KG1 (cell line): ENCODE results near the gene YIPF1.
A peak's percentile ranks its signal among the peaks of the same experiment; 100 is the strongest.
"Not testable (repeated sequence)": the region's sequence is repeated elsewhere in the genome, so short reads cannot be mapped to it uniquely, and the experiment has no call there.

Source experiments
- DNase-seq: peaks from one replicate; lab custom pipeline; 2025; lab: John Stamatoyannopoulos, UW

The YIPF1 gene

GRCh38 chr1:53837924-53838653, 51.5 kb downstream of the YIPF1 start, which contains the start of gene NDC1:
NDC1 (minus strand) TSS chr1:53838296; CDS start chr1:53838261, 35 bp downstream.
- peak; percentile 91 for DNase-seq

DNA sequence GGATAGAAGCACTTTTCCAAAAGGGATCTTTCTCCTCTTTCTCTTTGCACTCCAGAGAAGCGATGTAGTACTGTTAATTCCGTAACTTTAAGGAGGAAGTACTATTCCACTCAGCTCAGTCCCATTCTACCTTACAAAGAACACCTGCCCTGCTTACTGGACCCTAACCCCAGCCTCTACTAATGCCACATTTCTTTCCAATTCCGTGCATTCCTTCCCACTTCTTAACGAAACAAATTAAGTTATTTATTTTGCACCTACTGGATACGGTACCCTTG, 52.0 kb downstream of the YIPF1 start:
- DNase-seq = no peak

DNA sequence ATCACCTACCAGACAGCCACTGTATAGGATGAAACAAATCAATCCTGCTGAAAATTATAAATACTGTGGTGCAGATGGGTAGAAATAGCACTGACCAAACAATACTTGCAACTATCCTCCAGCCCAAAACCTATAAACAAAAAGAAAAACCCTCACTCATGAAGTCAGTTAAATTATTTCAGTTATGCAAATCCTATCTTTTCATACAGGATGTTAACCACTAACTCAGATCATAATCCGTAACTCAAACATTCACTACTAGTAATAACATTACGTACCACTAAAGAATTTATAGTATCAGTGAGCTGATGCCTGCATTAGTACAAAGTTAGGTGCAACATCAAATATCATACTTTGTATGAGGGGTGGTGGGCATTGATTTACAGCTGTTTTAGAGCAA, 54.1 kb downstream of the YIPF1 start:
- no peak for DNase-seq

DNA sequence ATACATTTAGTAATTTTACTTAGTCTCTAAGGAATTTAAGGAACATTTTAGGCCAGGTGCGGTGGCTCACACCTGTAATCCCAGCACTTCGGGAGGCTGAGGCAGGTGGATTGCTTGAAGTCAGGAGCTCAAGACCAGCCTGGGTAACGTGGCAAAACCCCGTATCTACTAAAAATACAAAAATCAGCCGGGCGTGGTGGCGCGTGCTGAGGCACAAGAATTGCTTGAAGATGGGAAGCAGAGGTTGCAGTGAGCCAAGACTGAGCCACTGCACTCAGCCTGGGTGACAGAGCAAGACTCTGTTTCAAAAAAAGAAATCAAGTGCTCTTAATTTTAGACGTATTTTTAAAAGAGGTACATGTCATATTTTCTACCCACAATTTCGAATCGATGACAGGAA, 54.8 kb downstream of the YIPF1 start:
- no peak for DNase-seq

GRCh38 chr1:53833393-53833792, 56.2 kb downstream of the YIPF1 start:
- no peak for DNase-seq

DNA sequence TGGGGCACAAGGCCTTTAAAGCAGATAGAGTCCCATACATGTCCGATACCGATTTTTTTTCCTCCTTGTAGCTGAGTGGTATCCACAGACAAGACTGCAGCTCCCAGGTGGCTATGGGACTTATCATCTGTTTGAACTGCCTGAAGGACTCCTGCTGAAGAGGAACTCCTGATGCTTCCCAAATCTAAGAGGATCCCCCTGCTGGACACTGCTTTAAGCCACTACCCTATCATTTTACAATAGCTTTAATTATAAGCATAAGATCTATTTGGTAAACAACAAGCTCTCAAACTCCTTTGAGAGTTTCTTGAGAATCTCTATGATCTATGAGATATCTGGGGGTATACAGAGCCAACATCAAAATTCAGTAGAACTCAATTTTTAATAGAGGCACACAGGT, 63.2 kb downstream of the YIPF1 start:
- DNase-seq = no peak

- DNase-seq = no peak
Measured at GRCh38 chr1:53825306-53825705, 64.3 kb downstream of the YIPF1 start.

DNA sequence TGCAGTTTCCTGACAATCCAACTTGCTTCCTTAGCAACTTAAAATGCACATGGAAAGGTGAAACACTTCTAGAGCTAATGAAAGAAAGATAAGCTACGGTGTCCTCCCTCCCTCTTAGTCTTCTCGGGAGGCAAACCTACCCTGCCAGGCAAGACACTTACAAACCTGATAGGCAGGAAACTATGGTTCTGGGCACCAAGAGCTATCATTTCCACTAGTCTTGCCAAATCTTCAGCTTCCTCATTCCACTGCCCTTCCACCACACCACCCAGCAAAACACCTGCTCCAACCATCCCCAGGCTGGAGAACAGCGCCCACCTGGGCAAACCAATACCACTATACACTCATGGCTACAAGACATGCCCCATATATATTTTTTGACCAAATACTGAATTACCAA, 66.7 kb downstream of the YIPF1 start:
- no peak for DNase-seq

GRCh38 chr1:53821380-53821779, 68.2 kb downstream of the YIPF1 start:
- no peak for DNase-seq

DNA sequence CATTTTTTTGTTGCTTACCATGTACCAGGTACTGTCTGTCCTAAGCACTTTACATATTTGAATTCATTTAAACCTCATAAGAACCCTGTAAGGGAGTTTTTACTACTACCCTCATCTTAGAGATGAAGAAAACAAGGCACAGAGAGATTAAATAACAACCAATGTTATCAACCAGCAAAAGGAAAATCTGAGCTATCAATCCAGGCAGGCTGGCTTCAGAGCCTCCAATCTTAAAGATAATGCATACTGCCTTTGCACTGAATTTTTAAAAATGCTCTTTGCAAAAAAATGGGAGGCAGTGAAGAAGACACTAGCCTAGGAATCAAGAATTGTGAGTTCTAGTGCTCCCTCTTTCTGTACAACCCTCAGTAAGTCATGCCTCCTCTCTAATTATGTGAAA, 70.2 kb downstream of the YIPF1 start:
- DNase-seq = no peak

DNA sequence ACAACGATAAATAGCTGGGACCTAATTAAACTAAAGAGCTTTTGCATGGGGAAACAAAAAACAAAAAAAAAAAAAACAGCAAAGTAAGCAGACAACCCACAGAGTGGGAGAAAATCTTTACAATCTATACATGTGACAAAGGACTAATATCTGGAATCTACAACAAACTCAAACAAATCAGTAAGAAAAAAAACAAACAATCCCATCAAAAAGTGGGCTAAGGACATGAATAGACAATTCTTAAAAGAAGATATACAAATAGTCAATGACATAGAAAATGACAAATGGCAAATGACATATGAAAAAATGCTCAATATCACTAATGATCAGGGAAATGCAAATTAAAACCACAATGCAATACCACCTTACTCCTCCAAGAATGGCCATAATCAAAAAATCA, 73.0 kb downstream of the YIPF1 start:
- not testable (repeated sequence) for DNase-seq

GRCh38 chr1:53815484-53815883, 74.1 kb downstream of the YIPF1 start:
- not testable (repeated sequence) for DNase-seq

GRCh38 chr1:53811414-53811851, 78.2 kb downstream of the YIPF1 start:
- no peak for DNase-seq

GRCh38 chr1:53810497-53810896, 79.1 kb downstream of the YIPF1 start:
- no peak for DNase-seq

GRCh38 chr1:53810007-53810406, 79.6 kb downstream of the YIPF1 start:
- DNase-seq = no peak

DNA sequence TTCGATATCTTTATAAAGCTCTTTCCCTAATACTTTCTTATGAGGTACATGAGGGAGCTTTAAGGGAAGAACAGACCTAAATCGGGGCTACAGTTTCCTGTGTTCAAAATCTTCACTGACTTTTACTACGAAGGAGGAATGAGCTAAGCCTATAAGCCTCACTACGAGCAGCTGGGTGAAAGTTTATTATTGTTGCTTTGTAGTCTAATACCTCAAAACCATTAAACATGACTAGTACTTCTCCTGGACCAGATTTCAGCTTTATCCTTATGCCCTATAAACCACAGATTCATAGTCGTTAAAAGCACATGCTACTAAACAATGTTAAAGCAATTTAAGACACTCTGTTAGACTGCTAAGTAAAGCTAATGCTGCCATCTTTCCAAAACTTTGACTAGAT, 81.7 kb downstream of the YIPF1 start:
- DNase-seq = no peak

- DNase-seq = no peak
Measured at GRCh38 chr1:53804791-53805505, 84.6 kb downstream of the YIPF1 start.

- no peak for DNase-seq
Measured at GRCh38 chr1:53804181-53804580, 85.4 kb downstream of the YIPF1 start.
